ENCODE data around the gene FAXDC2. TPM values are rescaled to one million over a fixed set of nuclear protein-coding genes. Genes with fewer than 3 reads are reported as not detected.

The FAXDC2 gene
- total and polyA plus RNA-seq, 2 of the 8 experiments (the other 6 are each of a cell fraction or from before 2014, with no cell fraction given) = 3.7 to 5.9 TPM

DNA sequence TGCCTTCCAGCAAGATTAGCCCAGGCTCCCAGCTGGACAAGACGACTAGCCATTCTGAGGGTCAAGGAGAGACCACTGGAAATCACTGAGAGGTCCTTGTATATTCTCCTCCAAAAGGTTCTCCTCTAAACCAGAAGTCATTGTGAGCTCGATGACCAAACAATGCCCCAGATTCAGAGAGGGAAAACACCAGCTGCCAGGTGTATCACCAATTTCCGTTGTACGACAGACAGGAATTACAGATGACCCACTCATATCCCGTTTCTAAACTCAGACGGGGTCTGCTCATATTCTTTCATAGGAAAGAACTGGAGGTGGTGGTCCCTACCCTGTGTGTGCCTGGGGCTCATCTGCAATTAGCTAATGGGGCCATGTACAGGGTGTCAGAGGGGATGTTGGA is 14.2 kb downstream of the FAXDC2 start:
- WGBS, 2 experiments (ENCODE audit: extremely low coverage in 1 of 2, insufficient coverage in 1 of 2, insufficient read length in 1 of 2, insufficient replicate concordance in 2 of 2, low coverage in 1 of 2, low lambda C conversion rate in 2 of 2, missing lambda C conversion rate in 1 of 2) = 94% methylated on average over 6 of the region's 6 CpGs; no CpG with 5 or more reads in 1 of the 2 experiments
- CTCF ChIA-PET (ENCODE audit: partially characterized antibody) = interaction anchor here (1.2 to 2.2 kb wide), 4 partner anchors 13 to 338 kb away, joined by 3 to 9 read pairs (median 6); no protein-coding TSS in a partner anchor
- H3K4me2 ChIP-seq (ENCODE audit: insufficient read depth in 1 of 2, low read depth in 2 of 2, low read length in 2 of 2) = no peak overlapping the region

More for the DNA sequence above, 14.2 kb downstream of the FAXDC2 start:
- no peak overlapping the region for H2BK120ac ChIP-seq (replicated peaks; ENCODE audit: low read depth, low read length)
- H2AK5ac ChIP-seq (ENCODE audit: low read depth, low read length) = no peak overlapping the region
- H3K79me2 ChIP-seq (ENCODE audit: control insufficient read depth in 1 of 2, insufficient read depth in 2 of 2, low read length in 2 of 2) = no peaks in the 10 kb centered on the region
- H3K4me1 ChIP-seq (replicated peaks in 1 of 4; ENCODE audit: control insufficient read depth in 3 of 4, insufficient read depth in 4 of 4, low read length in 3 of 4) = peaks cover 0 to 3% (median 0%) of the 10 kb centered on the region in 4 experiments; a peak in 2 of 7 replicates
- H2BK20ac ChIP-seq (ENCODE audit: low read length) = no peak overlapping the region
- H3K56ac ChIP-seq (replicated peaks; ENCODE audit: insufficient read length, low read depth, low read length) = no peak overlapping the region
- H3K9ac ChIP-seq (replicated peaks in 1 of 4; ENCODE audit: extremely low read depth in 1 of 4, low read depth in 3 of 4, low read length in 3 of 4) = no peak overlapping the region
- H2AFZ ChIP-seq (ENCODE audit: low read length) = no peak overlapping the region
- H2BK5ac ChIP-seq (ENCODE audit: low read depth, low read length) = no peak overlapping the region
- no peak overlapping the region for H2BK15ac ChIP-seq (ENCODE audit: low read length)
- no peak overlapping the region for H3K23ac ChIP-seq (ENCODE audit: insufficient read length)
- DNase-seq (ENCODE audit: low read depth in 1 of 2, low spot score in 2 of 2) (no peak), FAIRE-seq (no peak)
- H2BK12ac ChIP-seq (ENCODE audit: low read depth, low read length) = no peak overlapping the region
- no peaks in the 10 kb centered on the region for H3K79me1 ChIP-seq (ENCODE audit: low read depth, low read length)
- no peak overlapping the region for H4K8ac ChIP-seq (ENCODE audit: extremely low read depth, insufficient read depth, low read length)
- H3K4me3 ChIP-seq (ENCODE audit: extremely low read depth in 1 of 4, insufficient read depth in 2 of 4, low read depth in 3 of 4, low read length in 4 of 4) = no peak overlapping the region
- H3K4ac ChIP-seq (replicated peaks; ENCODE audit: insufficient read length, low read depth, low read length) = no peak overlapping the region
- H4K5ac ChIP-seq (ENCODE audit: insufficient read length, low read depth, low read length) = no peak overlapping the region
- POLR2A ChIA-PET (ENCODE audit: partially characterized antibody) = interaction anchor here (1.3 to 3.3 kb wide), 5 partner anchors 8 to 22 kb away, joined by 3 to 10 read pairs (median 4); partner anchors contain the start of genes CNOT8 and FAXDC2
- no peak overlapping the region for H4K91ac ChIP-seq (replicated peaks; ENCODE audit: insufficient read length, low read length)
- no peak overlapping the region for H3K27ac ChIP-seq (ENCODE audit: low read depth, low read length)
- no peak overlapping the region for H3K18ac ChIP-seq (ENCODE audit: extremely low read depth, low read length)
- no peaks in the 10 kb centered on the region for H3K27me3 ChIP-seq (replicated peaks in 1 of 4; ENCODE audit: control insufficient read depth in 3 of 4, extremely low read depth in 1 of 4, insufficient read depth in 3 of 4, low read length in 3 of 4)
- H4K20me1 ChIP-seq (replicated peaks in 1 of 2; ENCODE audit: control insufficient read depth in 1 of 2, insufficient read depth in 2 of 2, low read length in 2 of 2) = no peaks in the 10 kb centered on the region
- H3K23me2 ChIP-seq (ENCODE audit: low read depth, low read length) = no peaks in the 10 kb centered on the region
- no peak overlapping the region for H3K14ac ChIP-seq (ENCODE audit: insufficient read length)
- no peaks in the 10 kb centered on the region for H3K9me3 ChIP-seq (ENCODE audit: insufficient read depth in 2 of 2, low read depth in 1 of 2, low read length in 1 of 2)
- H3K36me3 ChIP-seq (ENCODE audit: control insufficient read depth in 2 of 4, insufficient read depth in 4 of 4, low read length in 3 of 4) = peaks cover 0 to under 1% (median 0%) of the 10 kb centered on the region in 4 experiments; a peak in 4 of 8 replicates
